Upper lobe of left lung (tissue), 4 donors: ENCODE results near the gene AMER3.
"Not testable (repeated sequence)": the region's sequence is repeated elsewhere in the genome, so short reads cannot be mapped to it uniquely, and the experiment has no call there.

Experiments used
- EP300 ChIP-seq, 4 donors: sonication (generic); formaldehyde crosslinking; IDR thresholded peaks; one replicate each; pipeline ENCODE4 v1.5.1; 2017; ENCODE audit warnings: antibody characterized with exemption in 4 of 4, control low read depth in 2 of 4
- POLR2A ChIP-seq, 4 donors: fragments of 450-650 bp; IDR thresholded peaks; one replicate each; pipeline ENCODE4 v1.5.1; 2016 to 2017; ENCODE audit warnings: antibody characterized with exemption in 4 of 4, mild to moderate bottlenecking in 2 of 4
- POLR2AphosphoS5 ChIP-seq, 2 donors: sonication (generic); formaldehyde crosslinking; IDR thresholded peaks; one replicate each; pipeline ENCODE4 v1.5.1; 2017; ENCODE audit warnings: antibody characterized with exemption in 2 of 2
- TF ChIP-seq, protein P1 (sequence below), 6 experiments: fragments of 450-650 bp in 4 of 6; fragments of 200-600 bp in 2 of 6; sonication (generic) in 2 of 6; IDR thresholded peaks; one replicate each; pipeline ENCODE4 v1.5.1; 2016 to 2019; ENCODE audit warnings: antibody characterized with exemption in 6 of 6

DNA sequence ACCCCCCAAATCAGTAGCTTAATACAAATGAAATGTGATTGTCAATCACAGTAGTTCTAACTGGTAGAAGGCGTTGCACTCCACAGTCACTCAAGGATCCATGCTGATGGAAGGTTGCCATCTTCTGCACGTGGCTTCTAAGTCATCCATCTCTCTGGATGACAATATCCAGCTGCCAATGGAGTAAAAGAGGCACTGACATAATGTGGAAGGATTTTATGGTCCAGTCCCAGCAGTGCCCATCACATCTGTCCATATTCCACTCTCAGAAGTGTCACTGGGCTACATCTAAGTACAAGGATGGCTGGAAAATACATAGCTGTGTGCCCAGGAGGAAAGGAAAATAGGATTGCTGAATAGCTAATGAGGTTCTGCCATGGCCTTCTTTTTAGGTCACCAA, 40.5 kb upstream of the AMER3 start:
- TF ChIP-seq, protein P1, sequence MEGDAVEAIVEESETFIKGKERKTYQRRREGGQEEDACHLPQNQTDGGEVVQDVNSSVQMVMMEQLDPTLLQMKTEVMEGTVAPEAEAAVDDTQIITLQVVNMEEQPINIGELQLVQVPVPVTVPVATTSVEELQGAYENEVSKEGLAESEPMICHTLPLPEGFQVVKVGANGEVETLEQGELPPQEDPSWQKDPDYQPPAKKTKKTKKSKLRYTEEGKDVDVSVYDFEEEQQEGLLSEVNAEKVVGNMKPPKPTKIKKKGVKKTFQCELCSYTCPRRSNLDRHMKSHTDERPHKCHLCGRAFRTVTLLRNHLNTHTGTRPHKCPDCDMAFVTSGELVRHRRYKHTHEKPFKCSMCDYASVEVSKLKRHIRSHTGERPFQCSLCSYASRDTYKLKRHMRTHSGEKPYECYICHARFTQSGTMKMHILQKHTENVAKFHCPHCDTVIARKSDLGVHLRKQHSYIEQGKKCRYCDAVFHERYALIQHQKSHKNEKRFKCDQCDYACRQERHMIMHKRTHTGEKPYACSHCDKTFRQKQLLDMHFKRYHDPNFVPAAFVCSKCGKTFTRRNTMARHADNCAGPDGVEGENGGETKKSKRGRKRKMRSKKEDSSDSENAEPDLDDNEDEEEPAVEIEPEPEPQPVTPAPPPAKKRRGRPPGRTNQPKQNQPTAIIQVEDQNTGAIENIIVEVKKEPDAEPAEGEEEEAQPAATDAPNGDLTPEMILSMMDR (IDR thresholded peaks at IDR 0.05), result not testable (repeated sequence)
- TF ChIP-seq POLR2A, EP300, POLR2AphosphoS5 (IDR thresholded peaks at IDR 0.05): not testable (repeated sequence)
